ENCODE measurements around the gene STH.
"Not testable (repeated sequence)": the region's sequence is repeated elsewhere in the genome, so short reads cannot be mapped to it uniquely, and the experiment has no call there.

The STH gene

GRCh38 chr17:46011711-46012505 is 12.9 kb downstream of the STH start:
- DNase-seq (ENCODE audit: low spot score) = no peak
- Histone ChIP-seq H3K4me3 (ENCODE audit: severe bottlenecking) (no peak overlapping the region), H3K9me3 (ENCODE audit: severe bottlenecking) (no peaks in the 10 kb centered on the region), H3K36me3 (ENCODE audit: low read depth) (no peaks in the 10 kb centered on the region), H3K27ac (ENCODE audit: poor library complexity, severe bottlenecking) (no peak overlapping the region), H3K27me3 (ENCODE audit: insufficient read depth, poor library complexity, severe bottlenecking) (no peaks in the 10 kb centered on the region), H3K4me1 (ENCODE audit: insufficient read depth, poor library complexity, severe bottlenecking) (no peaks in the 10 kb centered on the region)
- no peak for TF ChIP-seq CTCF (IDR thresholded peaks at IDR 0.05; ENCODE audit: poor library complexity, severe bottlenecking)
- no peak for ATAC-seq (ENCODE audit: low read depth)

- ATAC-seq (ENCODE audit: low read depth) (no peak), DNase-seq (ENCODE audit: low spot score) (no peak)
- H3K4me3 ChIP-seq (ENCODE audit: severe bottlenecking) = no peak overlapping the region
- no peaks in the 10 kb centered on the region for H3K36me3 ChIP-seq (ENCODE audit: low read depth)
- H3K9me3 ChIP-seq (ENCODE audit: severe bottlenecking) = no peaks in the 10 kb centered on the region
- no peaks in the 10 kb centered on the region for H3K27me3 ChIP-seq (ENCODE audit: insufficient read depth, poor library complexity, severe bottlenecking)
- no peak overlapping the region for H3K27ac ChIP-seq (ENCODE audit: poor library complexity, severe bottlenecking)
- TF ChIP-seq CTCF (IDR thresholded peaks at IDR 0.05; ENCODE audit: poor library complexity, severe bottlenecking) = no peak
- no peaks in the 10 kb centered on the region for H3K4me1 ChIP-seq (ENCODE audit: insufficient read depth, poor library complexity, severe bottlenecking)
Observed at GRCh38 chr17:46012506-46013079, 13.5 kb downstream of the STH start.

GRCh38 chr17:46013127-46013501 is 14.1 kb downstream of the STH start:
- DNase-seq (ENCODE audit: low spot score) (no peak), ATAC-seq (ENCODE audit: low read depth) (no peak)
- H3K4me1 ChIP-seq (ENCODE audit: insufficient read depth, poor library complexity, severe bottlenecking) = no peaks in the 10 kb centered on the region
- no peak overlapping the region for H3K4me3 ChIP-seq (ENCODE audit: severe bottlenecking)
- H3K27ac ChIP-seq (ENCODE audit: poor library complexity, severe bottlenecking) = no peak overlapping the region
- H3K27me3 ChIP-seq (ENCODE audit: insufficient read depth, poor library complexity, severe bottlenecking) = no peaks in the 10 kb centered on the region
- H3K9me3 ChIP-seq (ENCODE audit: severe bottlenecking) = no peaks in the 10 kb centered on the region
- no peak for TF ChIP-seq CTCF (IDR thresholded peaks at IDR 0.05; ENCODE audit: poor library complexity, severe bottlenecking)
- H3K36me3 ChIP-seq (ENCODE audit: low read depth) = no peaks in the 10 kb centered on the region

GRCh38 chr17:46013502-46014165 is 14.6 kb downstream of the STH start:
- ATAC-seq (ENCODE audit: low read depth) (no peak), DNase-seq (ENCODE audit: low spot score) (no peak)
- no peaks in the 10 kb centered on the region for H3K9me3 ChIP-seq (ENCODE audit: severe bottlenecking)
- no peaks in the 10 kb centered on the region for H3K36me3 ChIP-seq (ENCODE audit: low read depth)
- no peaks in the 10 kb centered on the region for H3K27me3 ChIP-seq (ENCODE audit: insufficient read depth, poor library complexity, severe bottlenecking)
- H3K4me1 ChIP-seq (ENCODE audit: insufficient read depth, poor library complexity, severe bottlenecking) = no peaks in the 10 kb centered on the region
- H3K4me3 ChIP-seq (ENCODE audit: severe bottlenecking) = no peak overlapping the region
- TF ChIP-seq CTCF (IDR thresholded peaks at IDR 0.05; ENCODE audit: poor library complexity, severe bottlenecking) = no peak
- H3K27ac ChIP-seq (ENCODE audit: poor library complexity, severe bottlenecking) = no peak overlapping the region

- H3K27me3 ChIP-seq (ENCODE audit: insufficient read depth, poor library complexity, severe bottlenecking); H3K4me3 ChIP-seq (ENCODE audit: severe bottlenecking); ATAC-seq (ENCODE audit: low read depth): not testable (repeated sequence)
Observed at GRCh38 chr17:46019408-46019925, 20.4 kb downstream of the STH start.

More at GRCh38 chr17:46019408-46019925, 20.4 kb downstream of the STH start:
- H3K36me3 ChIP-seq (ENCODE audit: low read depth); H3K4me1 ChIP-seq (ENCODE audit: insufficient read depth, poor library complexity, severe bottlenecking); H3K27ac ChIP-seq (ENCODE audit: poor library complexity, severe bottlenecking); H3K9me3 ChIP-seq (ENCODE audit: severe bottlenecking); DNase-seq (ENCODE audit: low spot score): not testable (repeated sequence)

Measured in RWPE2 (cell line).